T-helper 22 cell (primary cell): ENCODE data around the gene ART4.

Experiments used
- DNase-seq: peaks from one replicate; pipeline ENCODE4 v3.0.0-alpha.2; 2020; ENCODE audit warnings: low read depth

The ART4 gene

GRCh38 chr12:14843425-14843887 is at the start of gene ART4:
ART4 (minus strand) TSS chr12:14843526; CDS start chr12:14843113, 413 bp downstream.
- DNase-seq, result no peak

- no peak for DNase-seq
Measured at GRCh38 chr12:14892726-14893505, 49.6 kb upstream of the ART4 start.

- no peak for DNase-seq
Measured at GRCh38 chr12:14890701-14891100, 47.4 kb upstream of the ART4 start.

GRCh38 chr12:14886271-14886670 is 42.9 kb upstream of the ART4 start:
- DNase-seq, result no peak

- no peak for DNase-seq
Measured at GRCh38 chr12:14885718-14886221, 42.4 kb upstream of the ART4 start, which contains the start of gene MGP. MGP (minus strand) TSS chr12:14885854; CDS start chr12:14885791, 63 bp downstream.

- peak; percentile 62 for DNase-seq
Measured at GRCh38 chr12:14884458-14884878, 41.1 kb upstream of the ART4 start.

- DNase-seq, result no peak
Measured at GRCh38 chr12:14883686-14884085, 40.4 kb upstream of the ART4 start.

GRCh38 chr12:14880890-14881453 is 37.6 kb upstream of the ART4 start:
- no peak for DNase-seq

GRCh38 chr12:14879222-14879933 is 36.1 kb upstream of the ART4 start:
- DNase-seq, result no peak

- DNase-seq, result no peak
Measured at GRCh38 chr12:14878488-14878887, 35.2 kb upstream of the ART4 start.

GRCh38 chr12:14876833-14877232 is 33.5 kb upstream of the ART4 start:
- DNase-seq, result no peak

GRCh38 chr12:14874882-14875281 is 31.6 kb upstream of the ART4 start:
- no peak for DNase-seq

GRCh38 chr12:14873440-14874185 is 30.3 kb upstream of the ART4 start:
- DNase-seq, result no peak

GRCh38 chr12:14871886-14872285 is 28.6 kb upstream of the ART4 start:
- no peak for DNase-seq

- no peak for DNase-seq
Measured at GRCh38 chr12:14871247-14871646, 27.9 kb upstream of the ART4 start.

- DNase-seq, result no peak
Measured at GRCh38 chr12:14868916-14869506, 25.7 kb upstream of the ART4 start.

GRCh38 chr12:14860490-14860889 is 17.2 kb upstream of the ART4 start:
- no peak for DNase-seq

- no peak for DNase-seq
Measured at GRCh38 chr12:14858513-14858912, 15.2 kb upstream of the ART4 start.

- no peak for DNase-seq
Measured at GRCh38 chr12:14854586-14855183, 11.4 kb upstream of the ART4 start.

- no peak for DNase-seq
Measured at GRCh38 chr12:14853961-14854360, 10.6 kb upstream of the ART4 start.

- DNase-seq, result no peak
Measured at GRCh38 chr12:14852880-14853279, 9.6 kb upstream of the ART4 start.
